Measurements from ENCODE around the gene FARP1.

GRCh38 chr13:98174307-98174706 lies 31.4 kb downstream of the FARP1 start:
- TF ChIP-seq CTCF (tag by site-specific recombination; IDR thresholded peaks at IDR 0.05) = no peak
- no peak for TF ChIP-seq TSHZ1 (tag by site-specific recombination; IDR thresholded peaks at IDR 0.05; ENCODE audit: borderline replicate concordance)
- no peak for TF ChIP-seq YY1 (tag by site-specific recombination; IDR thresholded peaks at IDR 0.05)
- TF ChIP-seq ZSCAN16 (tag by site-specific recombination; IDR thresholded peaks at IDR 0.05) = no peak
- TF ChIP-seq ZNF366 (tag by site-specific recombination; conservative IDR thresholded peaks at IDR 0.05) = no peak
